ENCODE results near the gene RNASE2.

- TF ChIP-seq, protein P1, sequence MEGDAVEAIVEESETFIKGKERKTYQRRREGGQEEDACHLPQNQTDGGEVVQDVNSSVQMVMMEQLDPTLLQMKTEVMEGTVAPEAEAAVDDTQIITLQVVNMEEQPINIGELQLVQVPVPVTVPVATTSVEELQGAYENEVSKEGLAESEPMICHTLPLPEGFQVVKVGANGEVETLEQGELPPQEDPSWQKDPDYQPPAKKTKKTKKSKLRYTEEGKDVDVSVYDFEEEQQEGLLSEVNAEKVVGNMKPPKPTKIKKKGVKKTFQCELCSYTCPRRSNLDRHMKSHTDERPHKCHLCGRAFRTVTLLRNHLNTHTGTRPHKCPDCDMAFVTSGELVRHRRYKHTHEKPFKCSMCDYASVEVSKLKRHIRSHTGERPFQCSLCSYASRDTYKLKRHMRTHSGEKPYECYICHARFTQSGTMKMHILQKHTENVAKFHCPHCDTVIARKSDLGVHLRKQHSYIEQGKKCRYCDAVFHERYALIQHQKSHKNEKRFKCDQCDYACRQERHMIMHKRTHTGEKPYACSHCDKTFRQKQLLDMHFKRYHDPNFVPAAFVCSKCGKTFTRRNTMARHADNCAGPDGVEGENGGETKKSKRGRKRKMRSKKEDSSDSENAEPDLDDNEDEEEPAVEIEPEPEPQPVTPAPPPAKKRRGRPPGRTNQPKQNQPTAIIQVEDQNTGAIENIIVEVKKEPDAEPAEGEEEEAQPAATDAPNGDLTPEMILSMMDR (IDR thresholded peaks at IDR 0.05), result no peak
- TF ChIP-seq POLR2A (IDR thresholded peaks at IDR 0.05), result no peak
These were observed 31.5 kb downstream of the RNASE2 start for GRCh38 chr14:20986811-20987210.

All from right lobe of liver (tissue), 4 donors.